ENCODE data around the gene CCDC51.

DNA sequence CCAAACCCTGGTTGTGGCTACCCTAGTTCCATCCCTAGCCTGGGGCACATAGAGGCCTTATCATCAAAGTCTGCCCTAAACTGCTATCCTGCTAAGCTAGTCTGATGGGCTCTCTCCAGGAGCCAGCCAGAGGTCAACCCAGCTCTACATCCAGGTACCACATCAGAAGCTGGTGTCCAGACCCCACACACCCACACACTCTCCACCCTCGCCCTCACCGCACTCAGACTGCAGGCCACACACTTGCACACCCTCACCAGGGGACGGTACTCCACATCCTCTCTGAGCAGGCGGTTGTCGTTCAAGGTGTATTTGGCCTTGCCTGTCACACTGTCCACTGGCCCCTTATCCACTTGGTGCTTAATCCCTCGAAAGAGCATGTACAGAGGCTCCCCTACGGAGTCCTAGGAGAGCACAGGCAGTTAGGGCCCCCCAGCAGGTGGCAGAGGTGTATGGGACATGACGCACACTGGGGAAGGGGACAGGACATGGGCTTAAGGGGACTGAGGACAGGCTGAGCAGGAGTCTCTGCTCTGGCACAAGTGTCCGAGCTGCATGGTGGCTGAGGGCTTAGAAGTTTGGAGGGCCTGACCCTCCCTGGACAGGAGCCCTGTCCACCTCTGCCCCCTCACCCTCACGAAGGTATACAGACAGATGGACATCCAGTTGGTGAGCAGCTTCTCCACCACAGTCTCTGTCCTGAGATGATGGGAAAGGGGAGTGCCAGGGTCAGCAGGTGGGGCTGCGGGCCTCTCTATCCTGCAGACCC is 28.1 kb downstream of the CCDC51 start:
- no peak for TF ChIP-seq POLR2A (IDR thresholded peaks at IDR 0.05)
- TF ChIP-seq, protein P1, sequence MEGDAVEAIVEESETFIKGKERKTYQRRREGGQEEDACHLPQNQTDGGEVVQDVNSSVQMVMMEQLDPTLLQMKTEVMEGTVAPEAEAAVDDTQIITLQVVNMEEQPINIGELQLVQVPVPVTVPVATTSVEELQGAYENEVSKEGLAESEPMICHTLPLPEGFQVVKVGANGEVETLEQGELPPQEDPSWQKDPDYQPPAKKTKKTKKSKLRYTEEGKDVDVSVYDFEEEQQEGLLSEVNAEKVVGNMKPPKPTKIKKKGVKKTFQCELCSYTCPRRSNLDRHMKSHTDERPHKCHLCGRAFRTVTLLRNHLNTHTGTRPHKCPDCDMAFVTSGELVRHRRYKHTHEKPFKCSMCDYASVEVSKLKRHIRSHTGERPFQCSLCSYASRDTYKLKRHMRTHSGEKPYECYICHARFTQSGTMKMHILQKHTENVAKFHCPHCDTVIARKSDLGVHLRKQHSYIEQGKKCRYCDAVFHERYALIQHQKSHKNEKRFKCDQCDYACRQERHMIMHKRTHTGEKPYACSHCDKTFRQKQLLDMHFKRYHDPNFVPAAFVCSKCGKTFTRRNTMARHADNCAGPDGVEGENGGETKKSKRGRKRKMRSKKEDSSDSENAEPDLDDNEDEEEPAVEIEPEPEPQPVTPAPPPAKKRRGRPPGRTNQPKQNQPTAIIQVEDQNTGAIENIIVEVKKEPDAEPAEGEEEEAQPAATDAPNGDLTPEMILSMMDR (IDR thresholded peaks at IDR 0.05) = no peak
- no peak for TF ChIP-seq POLR2AphosphoS5 (IDR thresholded peaks at IDR 0.05; ENCODE audit: insufficient read depth in 1 of 2, low read depth in 1 of 2)
